Measurements from ENCODE around the gene SH2D3A.
"Not testable (repeated sequence)": the region's sequence is repeated elsewhere in the genome, so short reads cannot be mapped to it uniquely, and the experiment has no call there.

- TF ChIP-seq EP300, CTCF (IDR thresholded peaks at IDR 0.05): not testable (repeated sequence)
Measured at GRCh38 chr19:6762253-6762797, 4.9 kb downstream of the SH2D3A start.
